Epithelial cell of esophagus (primary cell): ENCODE results near the gene RTKN.

Experiments used
- DNase-seq: peaks from one replicate; pipeline ENCODE4 v3.0.0; 2010; ENCODE audit warnings: low read depth
- H3K4me3 ChIP-seq: 2 replicates; pipeline ENCODE4 v1.5.1; 2011; ENCODE audit warnings: mild to moderate bottlenecking, low read length, control low read depth
- TF ChIP-seq, protein P1 (sequence below): IDR thresholded peaks from 2 replicates; pipeline ENCODE4 v1.5.1; 2011; ENCODE audit warnings: low read depth, mild to moderate bottlenecking, low read length, control low read depth, inconsistent platforms; ENCODE audit not compliant: insufficient read depth; ENCODE audit errors: missing control alignments

Gene RTKN

DNA sequence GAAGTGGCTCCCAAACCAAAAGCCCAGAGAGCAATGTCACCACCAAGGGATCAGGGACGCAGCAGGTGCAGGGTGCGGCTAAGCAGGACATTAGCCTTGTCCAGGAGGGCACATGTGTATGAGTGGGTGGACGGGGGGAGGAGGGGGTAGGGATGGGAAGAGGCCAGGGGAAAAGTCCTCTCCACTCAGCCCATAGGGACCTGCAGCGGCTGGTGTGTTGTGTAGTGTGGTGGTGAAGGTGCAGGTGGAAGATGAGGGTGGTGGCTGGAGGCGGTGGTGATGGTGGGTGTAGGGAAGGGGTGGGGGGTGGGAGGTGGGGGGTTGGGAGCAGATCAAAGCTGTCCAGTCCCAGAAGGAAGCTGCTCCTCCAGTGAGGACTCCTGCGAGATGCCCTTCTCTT lies 24.0 kb downstream of the RTKN start:
- no peak overlapping the region for H3K4me3 ChIP-seq
- TF ChIP-seq, protein P1, sequence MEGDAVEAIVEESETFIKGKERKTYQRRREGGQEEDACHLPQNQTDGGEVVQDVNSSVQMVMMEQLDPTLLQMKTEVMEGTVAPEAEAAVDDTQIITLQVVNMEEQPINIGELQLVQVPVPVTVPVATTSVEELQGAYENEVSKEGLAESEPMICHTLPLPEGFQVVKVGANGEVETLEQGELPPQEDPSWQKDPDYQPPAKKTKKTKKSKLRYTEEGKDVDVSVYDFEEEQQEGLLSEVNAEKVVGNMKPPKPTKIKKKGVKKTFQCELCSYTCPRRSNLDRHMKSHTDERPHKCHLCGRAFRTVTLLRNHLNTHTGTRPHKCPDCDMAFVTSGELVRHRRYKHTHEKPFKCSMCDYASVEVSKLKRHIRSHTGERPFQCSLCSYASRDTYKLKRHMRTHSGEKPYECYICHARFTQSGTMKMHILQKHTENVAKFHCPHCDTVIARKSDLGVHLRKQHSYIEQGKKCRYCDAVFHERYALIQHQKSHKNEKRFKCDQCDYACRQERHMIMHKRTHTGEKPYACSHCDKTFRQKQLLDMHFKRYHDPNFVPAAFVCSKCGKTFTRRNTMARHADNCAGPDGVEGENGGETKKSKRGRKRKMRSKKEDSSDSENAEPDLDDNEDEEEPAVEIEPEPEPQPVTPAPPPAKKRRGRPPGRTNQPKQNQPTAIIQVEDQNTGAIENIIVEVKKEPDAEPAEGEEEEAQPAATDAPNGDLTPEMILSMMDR: no peak
- no peak for DNase-seq

DNA sequence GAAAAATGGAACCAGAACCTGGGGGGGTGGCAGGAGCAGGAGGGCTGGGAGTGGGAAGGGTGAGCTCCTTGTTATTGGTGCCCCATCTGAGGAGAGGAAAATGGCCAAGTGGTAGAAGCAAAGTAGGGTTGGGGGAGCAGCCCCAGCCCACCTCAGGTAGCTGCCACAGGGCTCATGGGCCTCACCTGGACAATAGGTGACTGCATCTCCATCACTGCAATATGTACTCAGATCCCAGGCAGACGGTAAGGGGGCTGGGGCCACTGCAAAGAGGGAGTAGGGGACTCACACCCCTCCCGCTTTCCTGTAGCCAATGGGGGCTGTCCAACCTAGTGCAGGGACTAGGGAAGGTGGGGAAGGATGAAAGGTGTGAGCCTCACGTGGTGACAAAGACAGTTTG lies 24.5 kb downstream of the RTKN start:
- DNase-seq: no peak
- TF ChIP-seq, protein P1: no peak
- H3K4me3 ChIP-seq: no peak overlapping the region

DNA sequence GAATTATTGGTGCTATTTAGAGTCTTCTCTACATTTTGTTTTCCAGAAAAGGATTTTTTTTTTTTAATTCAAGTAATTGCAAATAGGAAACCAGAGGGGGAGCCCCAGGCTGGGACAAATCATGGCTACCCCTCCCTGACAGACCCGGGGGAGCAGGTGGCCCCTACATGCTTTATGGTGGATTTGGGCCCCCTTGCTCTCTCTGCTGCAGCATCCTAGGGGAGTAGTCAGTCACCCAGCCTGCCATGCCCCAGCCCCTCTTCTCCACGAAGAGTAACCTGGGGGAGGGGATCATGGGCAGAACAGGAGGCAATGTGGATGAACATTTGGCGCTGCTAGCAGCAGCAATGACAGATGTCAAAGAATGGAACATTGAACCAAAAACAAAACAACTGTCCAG lies 25.0 kb downstream of the RTKN start:
- no peak overlapping the region for H3K4me3 ChIP-seq
- DNase-seq: no peak
- TF ChIP-seq, protein P1: no peak

DNA sequence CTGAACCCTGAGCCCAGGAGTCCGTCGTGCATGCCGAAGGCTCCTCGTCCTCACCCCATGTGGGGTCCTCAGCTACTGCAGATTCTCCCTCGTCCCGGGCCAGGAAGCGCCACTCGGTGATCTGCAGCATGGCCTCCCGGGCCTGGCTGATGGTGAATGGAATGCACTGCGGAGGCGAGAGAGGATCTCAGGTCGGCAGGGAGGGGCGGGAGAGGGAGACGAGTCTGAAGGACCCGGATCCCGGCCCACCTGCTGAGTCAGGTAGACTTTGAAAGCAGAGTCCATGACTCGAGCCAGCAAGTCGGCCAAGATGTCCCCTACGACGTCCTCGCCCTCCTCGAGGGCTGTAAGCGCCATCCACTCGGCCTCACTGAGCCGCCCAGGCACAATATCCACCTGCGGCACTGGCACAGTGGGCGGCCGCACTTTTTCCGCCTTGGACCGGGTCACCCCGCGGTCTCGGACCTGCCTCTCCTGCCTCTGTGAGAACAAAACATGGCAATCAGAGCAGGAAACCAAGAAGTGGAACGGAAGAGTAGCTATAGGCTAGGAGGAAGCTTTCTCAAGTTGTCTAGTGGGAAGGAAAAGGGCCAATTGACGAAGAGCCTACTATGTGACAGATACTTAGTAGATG lies 25.9 kb downstream of the RTKN start:
- no peak for DNase-seq
- TF ChIP-seq, protein P1: no peak
- no peak overlapping the region for H3K4me3 ChIP-seq

DNA sequence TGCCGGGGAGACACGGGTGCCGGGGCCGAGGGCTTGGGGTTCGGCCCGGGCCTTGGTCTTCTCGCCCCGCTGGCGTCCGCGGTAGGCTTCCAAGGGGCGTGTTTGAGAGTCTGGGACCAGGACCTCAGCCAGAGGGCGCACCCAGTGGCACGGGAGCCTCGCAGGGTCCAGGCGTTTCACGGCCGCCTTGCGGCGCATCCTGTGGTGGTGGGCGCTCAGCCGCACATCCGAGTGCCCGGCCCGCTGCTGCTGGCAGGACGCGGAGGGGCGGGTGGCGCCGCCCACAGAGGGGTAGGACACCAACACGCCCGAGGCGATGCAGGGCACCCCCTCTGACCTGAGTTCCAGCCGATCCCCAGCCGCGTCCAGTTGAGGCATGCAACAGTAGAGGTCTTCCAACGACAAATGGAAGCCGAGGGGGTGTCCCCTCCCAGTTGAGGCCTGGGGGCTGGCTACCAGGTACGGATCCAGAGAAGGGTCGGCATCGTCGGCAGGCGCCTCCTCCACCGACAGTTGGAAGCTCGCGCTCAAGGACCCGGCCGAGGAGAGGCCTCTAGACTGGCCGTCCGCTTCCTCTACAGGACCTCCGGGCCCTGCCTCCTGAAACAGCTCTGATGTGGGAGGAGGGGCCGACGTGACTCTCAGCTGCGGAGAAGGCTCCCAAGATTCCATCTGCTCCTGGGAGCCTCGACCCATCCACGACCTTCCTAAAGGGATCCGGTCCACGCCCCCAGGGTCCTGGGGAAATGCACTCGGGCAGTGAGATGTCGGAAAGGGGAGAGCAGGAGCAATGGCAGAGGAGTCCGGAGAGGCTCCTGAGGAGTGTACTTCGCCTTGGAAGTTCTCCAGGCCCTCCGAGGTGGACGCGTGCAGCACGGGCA lies 26.6 kb downstream of the RTKN start:
- H3K4me3 ChIP-seq: peak overlapping the region; percentile 22
- TF ChIP-seq, protein P1: no peak
- DNase-seq: no peak

DNA sequence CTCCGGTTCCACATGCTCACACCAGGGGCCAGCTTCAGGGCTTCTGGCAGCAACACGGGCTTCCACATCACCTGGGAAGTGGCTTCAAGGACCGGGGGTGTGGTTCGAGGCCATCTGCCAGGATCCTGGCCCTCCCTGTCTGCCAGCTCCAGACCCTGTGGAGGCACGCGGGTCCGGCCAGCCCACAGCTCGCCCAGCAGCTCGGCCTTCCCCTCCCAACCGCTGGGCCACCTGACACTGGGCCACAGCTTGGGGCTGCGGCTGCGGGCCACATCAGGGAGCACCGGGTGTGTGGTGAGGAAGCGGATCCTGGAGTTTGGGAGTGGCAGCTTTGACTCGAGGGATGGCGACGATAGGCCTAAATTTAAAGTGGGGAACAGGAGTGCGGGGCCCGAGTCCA lies 27.3 kb downstream of the RTKN start:
- TF ChIP-seq, protein P1: no peak
- peak overlapping the region; percentile 22 for H3K4me3 ChIP-seq
- no peak for DNase-seq
